UCSD-AML1 (cell line): ENCODE data around the gene SPRN.
"Not testable (repeated sequence)": the region's sequence is repeated elsewhere in the genome, so short reads cannot be mapped to it uniquely, and the experiment has no call there.

Source experiments
- DNase-seq: peaks from one replicate; lab custom pipeline; 2025; ENCODE audit not compliant: unreplicated experiment; lab: John Stamatoyannopoulos, UW

The SPRN gene

DNA sequence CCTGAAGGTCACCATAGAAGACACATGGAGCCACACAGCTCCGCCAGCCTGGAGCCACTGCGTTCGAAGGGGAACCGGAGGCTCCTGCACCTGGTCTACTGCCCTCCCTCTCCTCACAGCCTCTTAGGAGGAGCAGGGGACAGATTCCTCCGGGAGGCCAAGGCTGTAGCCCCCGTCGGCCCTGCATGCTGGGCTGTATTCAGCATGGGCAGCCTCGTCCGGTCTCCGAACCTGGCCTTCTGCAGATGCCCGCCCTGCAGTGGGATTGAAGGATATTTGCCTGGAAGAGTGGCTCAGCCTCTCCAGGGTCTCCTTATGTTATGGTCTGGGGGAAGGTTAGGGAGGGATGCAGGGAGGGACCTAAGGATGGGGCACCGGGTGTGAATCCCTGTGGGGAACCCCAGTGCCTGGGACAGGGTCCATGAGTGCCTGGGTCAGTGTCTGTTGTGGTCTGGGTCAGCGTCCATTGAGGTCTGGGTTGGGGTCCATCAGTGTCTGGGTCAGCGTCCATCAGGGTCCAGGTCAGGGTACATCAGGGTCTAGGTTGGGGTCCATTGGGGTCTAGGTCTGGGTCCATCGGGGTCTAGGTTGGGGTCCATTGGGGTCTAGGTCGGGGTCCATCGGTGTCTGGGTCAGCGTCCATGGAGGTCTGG lies 16.3 kb upstream of the SPRN start:
- DNase-seq, result no peak

DNA sequence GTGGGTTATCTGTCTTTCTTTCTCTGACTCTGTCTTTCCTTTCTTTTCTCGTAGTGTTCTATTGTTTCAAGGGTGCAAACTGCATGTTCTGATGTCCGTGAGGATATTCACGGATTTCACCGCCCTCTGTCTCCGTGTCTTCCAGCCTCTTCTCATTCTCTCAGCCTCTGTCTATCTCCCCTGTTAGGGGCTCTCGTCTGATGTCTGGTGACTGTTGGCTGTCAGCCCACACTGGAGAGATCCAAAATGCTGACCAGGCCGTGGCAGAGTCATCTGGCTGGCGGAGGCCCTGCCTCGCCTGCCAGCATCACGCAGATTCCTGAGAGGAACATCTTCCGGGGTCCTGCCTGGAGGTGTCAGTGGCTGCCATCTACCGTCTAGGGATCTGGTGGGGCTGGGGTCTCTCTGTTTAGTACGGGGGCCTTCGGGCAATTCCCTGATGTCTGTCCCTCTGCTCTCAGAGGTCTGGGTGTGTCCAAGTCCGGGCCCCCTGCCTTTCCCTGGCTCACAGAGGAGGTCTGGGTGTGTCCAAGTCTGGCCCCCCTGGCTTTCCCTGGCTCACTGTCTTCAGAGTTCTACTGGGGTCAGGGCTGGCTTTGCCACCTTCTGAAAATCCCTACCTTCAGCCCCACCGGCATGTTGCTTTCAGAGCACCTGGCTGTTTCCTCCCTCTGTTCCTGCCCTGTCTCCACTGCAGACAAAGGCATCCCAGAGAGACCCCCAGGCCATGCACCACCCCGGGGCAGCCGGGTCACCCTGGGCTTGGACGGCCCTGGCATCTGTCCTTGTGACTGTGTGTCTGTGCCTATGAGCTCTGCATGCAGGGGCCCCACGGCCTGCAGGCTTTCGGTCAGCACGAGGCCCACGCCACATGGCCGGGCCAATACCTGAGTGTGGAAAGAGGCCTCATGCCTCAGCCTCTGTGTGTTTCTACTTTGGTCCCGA lies 15.4 kb upstream of the SPRN start:
- no peak for DNase-seq

DNA sequence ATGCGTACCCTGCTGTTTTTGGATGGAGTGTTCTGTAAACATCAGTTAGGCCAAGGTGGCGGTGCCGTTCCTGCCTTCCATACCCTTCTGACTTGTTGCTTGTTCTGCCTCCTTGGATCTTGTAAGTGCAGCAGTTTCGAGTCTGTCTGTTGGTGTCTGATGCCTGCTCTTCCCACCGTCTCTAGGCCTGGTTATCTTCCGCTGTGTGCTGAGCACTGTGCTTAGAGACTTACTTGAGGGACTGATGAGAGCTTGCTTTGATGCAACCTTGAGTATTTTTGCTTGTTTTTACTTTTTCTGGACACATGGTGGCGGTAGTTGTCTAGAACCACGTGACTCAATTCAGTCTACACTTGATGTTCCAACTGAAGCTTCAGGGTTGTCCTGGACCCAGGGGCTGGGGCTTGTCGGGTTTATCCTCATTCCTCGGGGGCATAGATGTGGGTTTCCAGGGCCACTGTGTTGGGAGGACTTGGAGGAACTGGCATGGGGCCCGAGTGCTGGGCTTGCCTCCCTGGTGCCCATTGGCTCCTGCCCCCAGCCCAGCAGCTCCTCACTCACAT lies 14.4 kb upstream of the SPRN start:
- no peak for DNase-seq

DNA sequence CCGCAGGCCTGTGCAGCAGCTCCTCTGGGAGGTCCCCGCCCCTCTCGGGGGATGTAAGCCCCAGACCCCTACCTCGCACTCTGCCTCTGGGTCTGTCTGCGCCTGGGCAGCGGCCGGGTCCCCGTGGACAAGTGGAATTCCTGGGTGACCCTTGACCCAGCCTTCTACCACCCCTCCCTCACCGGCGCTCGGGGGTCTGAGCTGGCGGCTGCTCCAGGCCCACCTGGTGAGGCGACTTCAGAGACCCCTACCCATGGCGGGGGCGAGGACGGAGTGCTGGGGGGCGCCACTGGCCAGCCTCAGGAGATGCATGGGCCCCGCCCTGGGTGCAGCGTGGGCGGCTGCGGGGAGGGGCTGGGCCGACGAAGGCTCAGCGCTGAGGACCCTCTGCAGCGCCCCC lies 8.4 kb upstream of the SPRN start:
- not testable (repeated sequence) for DNase-seq

DNA sequence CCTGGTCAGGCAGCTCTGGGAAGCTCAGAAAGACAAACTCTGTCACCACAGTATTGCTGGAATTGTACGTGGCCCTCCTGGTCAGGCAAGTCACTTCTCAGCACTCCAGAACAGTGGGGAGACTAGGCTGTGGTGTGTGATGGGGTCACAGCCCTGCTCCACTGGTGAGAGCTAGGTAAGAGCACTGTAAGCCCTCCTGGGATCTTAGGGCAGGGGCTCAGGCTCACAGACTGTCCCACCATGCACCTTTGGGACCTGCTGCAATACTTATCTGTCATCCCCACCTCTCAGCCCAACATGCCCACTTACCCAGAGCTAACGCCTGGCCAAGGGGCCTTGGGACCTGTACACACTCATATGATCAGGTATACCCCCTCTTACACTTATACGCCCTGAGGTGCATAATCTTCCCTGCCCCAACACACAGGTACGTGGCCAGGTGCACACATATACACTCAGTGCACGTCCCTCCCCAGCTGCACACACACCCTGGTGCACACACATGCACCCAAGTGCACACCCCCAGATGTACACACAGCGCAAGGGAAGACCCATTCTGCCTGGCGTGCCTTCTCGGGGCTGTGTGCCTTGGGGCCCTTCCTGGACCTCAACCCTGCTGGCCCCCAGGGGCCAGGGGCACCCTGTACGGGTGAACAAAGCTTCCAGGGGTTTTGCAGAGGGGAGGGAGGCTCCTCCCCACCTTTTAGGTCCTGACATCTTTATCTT lies 7.6 kb upstream of the SPRN start:
- not testable (repeated sequence) for DNase-seq

DNA sequence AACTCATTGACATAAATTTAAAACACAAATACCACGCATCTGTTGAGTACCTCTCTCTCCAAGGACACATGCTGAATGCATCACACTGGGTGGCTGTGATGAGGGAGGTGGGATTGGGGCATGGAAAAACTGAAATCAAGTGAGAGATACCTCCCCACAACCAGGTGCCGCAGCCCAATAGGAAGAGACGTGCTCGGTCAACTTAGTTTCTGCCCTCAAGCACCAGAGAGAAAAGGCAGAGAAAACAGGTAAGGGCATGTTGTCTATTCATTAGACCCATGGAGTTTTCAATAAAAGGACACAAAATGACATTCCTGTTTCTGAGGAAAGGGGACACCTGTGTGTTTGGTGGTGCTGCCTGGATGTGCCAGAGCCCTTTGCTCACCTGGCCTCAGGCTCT lies 5.1 kb upstream of the SPRN start:
- not testable (repeated sequence) for DNase-seq

DNA sequence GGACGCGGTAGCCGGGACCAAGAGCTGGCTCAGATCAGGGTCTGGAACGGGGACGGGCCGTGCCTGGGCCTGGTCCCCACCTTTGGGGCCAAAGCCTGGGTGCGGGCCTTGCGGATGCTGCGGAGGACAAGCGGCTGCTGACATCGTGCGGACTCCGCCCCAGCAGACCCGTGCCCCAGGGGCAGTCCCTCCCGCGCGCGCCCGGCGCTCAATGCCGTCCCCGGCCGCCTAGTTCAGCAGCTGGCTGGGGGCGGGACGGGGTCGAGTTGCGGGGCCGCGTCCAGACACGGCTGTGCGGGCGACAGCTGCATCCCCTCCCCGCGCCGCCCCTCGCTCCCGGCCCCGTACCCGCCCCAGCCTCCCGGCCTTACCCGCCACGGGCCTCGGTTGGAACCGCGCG lies 323 bp downstream of the SPRN start:
- DNase-seq, result not testable (repeated sequence)

DNA sequence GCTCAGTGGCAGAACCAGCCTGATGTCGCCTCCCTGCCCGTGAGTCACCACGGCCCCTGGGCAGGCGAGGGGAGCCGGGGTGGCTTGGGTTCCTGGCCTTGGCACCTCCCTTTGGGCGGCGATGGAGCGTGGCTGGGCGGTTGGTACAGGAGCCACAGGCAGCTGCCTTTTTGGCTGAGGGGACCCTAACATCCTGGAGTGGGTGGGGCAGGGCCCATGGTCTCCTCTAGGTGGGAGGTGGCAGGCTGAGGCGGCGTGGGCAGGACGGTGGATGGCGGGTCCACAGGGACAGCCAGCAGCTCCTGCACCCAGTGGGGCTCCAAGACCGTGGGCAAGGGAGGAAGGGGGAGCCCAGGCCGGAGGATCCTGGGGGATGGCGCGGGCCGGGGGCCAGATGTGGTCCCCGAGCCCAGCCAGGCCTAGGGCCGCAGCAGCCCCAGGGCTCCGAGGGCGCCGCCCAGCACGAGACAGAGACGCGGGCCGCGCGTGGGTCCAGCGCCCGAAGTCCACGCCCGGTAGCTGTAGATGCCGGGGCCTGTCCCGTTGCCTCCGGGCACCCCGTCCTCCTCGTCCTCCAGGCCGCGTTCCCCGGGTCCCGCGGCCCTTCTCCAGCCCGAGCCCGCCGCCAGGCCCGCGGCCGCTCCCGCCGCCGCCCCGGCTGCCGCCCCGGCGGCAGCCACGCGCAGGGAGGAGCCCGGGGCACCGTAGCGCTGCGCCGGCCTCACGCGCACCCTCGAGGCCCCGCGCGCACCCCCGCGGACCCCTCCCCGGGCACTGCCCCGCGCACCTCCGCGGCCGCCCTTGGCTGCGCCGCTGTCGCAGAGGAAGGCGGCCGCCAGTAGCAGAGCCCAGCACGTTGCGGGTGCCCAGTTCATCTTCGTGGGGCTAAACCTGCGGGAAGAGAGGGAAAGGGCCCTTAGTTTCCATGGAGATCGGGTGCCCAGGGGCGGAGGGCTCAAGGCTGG lies 1.3 kb downstream of the SPRN start:
- no peak for DNase-seq

DNA sequence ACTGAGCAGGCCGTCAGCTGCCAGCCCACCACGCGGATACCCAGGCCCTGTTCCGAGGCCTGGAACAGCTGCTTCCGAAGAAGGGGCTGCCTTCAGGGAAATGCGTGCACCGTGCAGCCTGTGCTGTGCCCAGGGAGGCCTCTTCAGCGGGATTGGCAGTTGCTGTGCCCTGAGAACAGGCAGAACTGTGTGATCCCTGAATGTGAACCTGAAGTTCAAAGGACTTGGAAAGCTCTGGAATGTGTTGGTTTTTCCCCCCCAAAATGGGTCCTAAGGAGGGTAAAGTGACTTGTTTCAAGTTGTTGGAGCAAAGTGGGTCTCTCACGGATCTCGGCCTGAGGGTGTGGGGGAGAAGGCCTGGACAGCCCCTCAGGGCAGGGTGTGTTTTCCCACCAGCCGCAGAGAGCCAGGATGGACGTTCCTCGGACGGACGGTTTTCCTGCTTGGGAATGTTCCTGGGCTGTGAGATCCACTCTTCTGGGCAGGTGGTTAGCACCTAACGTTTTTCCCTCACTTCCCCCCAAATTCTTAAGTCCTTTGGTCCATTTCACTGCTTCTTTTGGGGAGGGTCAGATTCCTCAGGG lies 2.1 kb downstream of the SPRN start:
- DNase-seq, result no peak

DNA sequence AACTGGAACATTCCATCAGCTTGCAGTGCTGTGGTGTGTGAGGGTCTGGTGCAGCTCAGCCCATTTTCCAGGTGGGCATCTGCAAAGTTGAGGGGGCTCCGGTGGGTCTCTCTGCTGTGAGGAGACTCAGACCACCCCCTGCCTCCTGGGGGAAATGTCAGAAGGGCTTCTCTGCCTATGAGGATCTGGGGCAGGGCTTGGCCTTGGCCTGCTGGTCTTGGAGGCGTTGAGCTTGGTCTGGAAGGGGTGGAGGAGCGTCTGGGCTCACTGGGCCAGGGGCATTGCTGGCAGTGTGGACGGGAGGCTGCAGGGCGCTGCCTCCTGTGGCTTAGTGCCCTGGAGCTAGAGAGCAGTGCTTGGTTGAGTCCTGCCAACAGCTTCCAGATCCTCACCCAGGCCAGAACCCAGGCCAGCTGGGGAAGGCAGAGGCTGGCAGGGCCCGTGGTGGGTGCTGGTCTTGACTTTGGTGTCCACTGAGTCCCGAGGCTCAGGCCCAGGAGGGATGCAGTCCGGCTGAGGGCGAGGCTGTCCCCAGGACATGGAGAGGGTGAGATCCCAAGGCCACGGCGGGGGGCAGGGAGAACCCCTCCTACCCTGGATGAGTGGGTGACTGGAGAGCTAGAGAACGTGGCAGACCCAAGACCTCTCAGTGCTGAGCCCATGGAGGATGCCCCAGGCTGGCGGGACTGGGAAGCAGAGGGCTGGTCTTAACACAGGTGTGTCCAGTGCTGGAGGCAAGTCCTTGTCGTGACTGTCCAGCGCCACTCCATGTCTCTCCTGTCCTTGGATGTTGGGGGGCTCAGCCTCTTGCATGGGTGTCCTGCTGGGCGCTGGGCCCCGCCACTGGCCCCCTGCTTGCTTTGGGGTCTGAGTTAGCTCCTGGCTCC lies 2.8 kb downstream of the SPRN start:
- DNase-seq, result no peak

DNA sequence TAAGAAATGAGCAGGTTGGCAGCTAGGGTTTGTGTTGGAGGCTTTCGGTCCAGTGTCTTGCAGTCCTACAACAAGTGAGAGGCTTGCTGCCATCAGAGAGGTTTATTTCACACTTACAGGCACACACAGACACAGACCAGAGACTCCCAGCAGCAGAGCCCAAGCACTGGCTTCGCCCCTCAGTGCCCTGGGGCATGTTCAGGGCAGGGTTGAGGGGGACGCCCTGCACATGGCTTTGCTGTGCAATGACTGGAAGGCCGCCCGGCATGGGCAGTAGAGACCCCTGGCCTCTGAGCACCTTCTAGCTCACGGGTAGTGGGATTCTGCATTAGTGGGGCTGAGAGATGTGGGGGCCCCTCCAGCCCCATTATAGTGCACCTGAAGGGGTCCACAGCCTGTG lies 3.8 kb downstream of the SPRN start:
- DNase-seq, result no peak

DNA sequence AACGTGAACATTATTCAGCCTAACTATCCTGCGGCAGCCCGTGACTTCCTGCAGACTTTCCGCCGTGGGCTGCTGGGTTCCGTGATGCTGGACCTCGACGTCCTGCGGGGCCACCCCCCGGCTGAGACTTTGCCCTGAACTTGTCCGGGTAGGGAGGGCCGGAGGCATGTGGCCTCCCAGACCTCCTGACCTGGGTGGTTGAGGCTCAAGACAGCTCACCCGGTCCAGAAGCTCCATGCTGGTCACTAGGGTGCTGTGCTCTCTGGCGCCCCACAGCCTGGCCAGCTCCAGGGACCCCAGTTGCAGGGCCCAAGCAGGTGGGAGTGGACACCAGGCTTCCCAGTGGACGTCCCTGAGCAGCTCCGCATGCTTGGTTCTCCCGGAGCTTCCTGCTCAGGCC lies 4.4 kb downstream of the SPRN start:
- DNase-seq, result no peak

DNA sequence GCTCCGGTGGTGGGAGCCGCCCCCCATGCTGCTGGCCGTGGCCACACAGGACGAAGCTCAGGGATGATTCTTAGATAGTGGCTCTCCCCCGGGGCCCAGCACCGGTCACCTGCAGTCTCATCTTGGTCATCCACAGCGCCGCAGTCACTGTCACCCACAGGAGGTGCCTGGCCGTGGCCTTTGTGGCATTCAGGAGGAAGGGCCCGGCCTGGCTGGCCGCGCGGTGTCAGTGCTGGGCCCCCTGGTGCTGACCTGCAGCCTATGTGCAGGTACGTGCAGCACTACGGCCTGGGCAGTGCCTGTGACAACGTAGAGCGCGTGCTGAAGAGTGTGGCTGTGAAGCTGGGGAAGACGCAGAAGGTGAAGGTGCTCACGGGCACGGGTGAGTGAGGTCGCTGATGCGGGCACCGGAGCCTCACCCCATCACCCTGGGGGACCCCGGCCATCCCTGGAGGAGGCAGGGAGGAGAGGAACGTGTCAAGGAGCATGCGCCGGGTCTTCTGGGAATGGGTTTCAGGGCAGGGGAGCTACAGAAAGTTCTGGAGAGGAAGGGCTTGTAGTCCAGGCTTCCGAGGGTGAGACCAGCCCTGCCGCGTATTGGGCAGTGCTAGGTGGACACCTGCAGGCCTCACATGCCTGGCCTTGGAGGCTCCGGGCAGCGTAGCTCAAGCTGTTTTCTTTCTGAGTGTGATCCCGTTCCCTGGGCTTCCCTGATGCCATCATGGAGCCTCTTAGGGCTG lies 5.0 kb downstream of the SPRN start:
- no peak for DNase-seq

DNA sequence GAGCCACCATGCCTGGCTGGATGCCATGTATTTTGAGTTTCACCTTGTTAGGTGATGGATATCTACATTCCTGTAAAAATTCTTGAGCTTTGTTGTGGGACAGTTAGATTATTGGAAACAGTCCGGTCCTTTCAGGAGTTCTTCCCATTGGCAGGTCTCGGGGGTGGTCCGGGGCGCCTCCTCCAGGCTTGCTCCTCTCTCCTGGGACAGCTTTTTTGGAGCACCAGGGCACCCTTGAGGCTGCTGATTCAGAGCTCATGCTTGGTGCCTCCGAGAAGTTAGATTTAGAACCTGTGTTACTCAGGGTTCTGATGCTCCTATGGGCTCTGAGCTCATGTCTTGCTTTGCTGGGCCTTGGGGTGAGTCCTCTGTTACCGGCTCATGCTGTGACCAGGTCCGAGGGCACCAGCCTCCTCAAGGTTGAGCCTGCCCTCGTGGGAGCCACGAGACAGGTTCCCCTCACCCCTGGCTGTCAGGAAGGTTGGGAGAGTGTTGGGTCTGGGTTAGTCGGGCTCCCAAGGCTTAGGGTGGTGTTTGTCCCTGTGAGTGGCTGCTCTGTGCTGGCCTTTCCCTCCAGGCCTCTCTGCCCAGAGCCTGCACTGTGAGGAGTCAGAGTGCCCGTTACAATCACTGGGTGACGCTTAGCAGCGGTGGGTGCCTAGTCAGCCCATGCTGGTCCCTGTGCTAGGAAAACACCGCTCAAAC lies 6.0 kb downstream of the SPRN start:
- no peak for DNase-seq

DNA sequence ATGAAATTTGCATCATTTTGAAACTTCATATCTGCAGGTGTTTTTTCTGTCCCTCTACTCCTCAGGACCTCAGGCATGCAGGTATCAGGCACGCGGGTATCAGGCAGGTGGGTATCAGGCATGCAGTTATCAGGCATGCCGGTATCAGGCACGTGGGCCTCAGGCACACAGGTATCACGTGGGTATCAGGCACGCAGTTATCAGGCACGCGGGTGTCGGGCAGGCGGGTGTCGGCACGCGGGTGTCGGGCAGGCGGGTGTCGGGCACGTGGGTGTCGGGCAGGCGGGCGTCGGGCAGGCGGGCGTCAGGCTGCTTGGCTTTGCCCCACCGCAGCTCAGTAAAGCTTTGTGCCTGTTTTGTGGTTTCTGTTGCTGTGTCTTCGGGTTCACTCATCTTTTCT lies 8.7 kb downstream of the SPRN start:
- no peak for DNase-seq

DNA sequence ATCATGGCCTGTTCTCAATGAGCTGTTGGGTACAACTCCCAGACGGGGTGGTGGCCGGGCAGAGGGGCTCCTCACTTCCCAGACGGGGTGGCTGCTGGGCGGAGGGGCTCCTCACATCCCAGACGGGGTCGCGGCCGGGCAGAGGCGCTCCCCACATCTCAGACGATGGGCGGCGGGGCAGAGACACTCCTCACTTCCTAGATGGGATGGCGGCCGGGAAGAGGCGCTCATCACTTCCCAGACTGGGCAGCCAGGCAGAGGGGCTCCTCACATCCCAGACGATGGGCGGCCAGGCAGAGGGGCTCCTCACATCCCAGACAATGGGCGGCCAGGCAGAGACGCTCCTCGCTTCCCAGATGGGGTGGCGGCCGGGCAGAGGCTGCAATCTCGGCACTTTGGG lies 10.0 kb downstream of the SPRN start:
- not testable (repeated sequence) for DNase-seq

DNA sequence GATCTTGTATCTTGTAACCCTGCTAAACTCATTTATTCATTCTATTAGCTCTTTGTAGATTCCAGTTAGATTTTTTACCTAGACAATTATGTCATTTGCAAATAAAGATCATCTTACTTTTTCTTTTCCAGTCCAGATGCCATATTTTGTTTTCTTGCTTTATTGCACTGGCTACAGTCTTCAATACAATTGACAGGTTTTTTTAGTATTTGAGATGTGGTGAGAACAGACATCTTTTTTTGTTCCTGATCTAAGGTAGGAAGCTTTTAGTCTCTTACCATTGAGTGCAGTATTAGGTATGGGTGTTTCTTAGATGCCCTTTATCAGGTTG lies 12.1 kb downstream of the SPRN start:
- DNase-seq, result no peak
